Left lung (tissue), 10 donors: ENCODE results near the gene OTOA. TPM values are rescaled to one million over a fixed set of nuclear protein-coding genes. Genes with fewer than 3 reads are reported as not detected.
"Not testable (repeated sequence)": the region's sequence is repeated elsewhere in the genome, so short reads cannot be mapped to it uniquely, and the experiment has no call there.

Experiments
- ATAC-seq: fragments of 200-7000 bp; cut with Tn5 transposase; one replicate; pipeline ENCODE4 v1.9.1; 2020; ENCODE audit warnings: moderate library complexity
- DNase-seq, 4 donors: peaks; one replicate each; pipeline ENCODE4 v3.0.0-alpha.2; 2013 to 2020
- H3K27ac ChIP-seq, 2 donors: fragments of 200-600 bp; sonication (generic) in 1 of 2; one replicate each; pipeline versions ENCODE4 v1.5.0 to v1.8.0; 2020 to 2021
- H3K27me3 ChIP-seq, 2 donors: fragments of 200-600 bp; sonication (generic) in 1 of 2; one replicate each; pipeline versions ENCODE4 v1.5.0 to v1.8.0; 2020 to 2021
- H3K36me3 ChIP-seq, 2 donors: fragments of 200-600 bp; sonication (generic) in 1 of 2; one replicate each; pipeline versions ENCODE4 v1.5.0 to v1.8.0; 2020 to 2021
- H3K4me1 ChIP-seq, 2 donors: fragments of 200-600 bp; one replicate each; pipeline ENCODE4 v1.8.0; 2021
- H3K4me3 ChIP-seq, 2 donors: fragments of 200-600 bp; sonication (generic) in 1 of 2; one replicate each; pipeline versions ENCODE4 v1.5.0 to v1.8.0; 2020 to 2021; ENCODE audit warnings: mild to moderate bottlenecking in 1 of 2
- H3K9me3 ChIP-seq, 2 donors: fragments of 200-600 bp; sonication (generic) in 1 of 2; one replicate each; pipeline versions ENCODE4 v1.5.0 to v1.8.0; 2020 to 2021
- CTCF ChIP-seq, 2 donors: fragments of 200-600 bp; sonication (generic) in 1 of 2; IDR thresholded peaks; one replicate each; pipeline versions ENCODE4 v1.5.0 to v1.8.0; 2021; ENCODE audit warnings: antibody characterized with exemption in 2 of 2
- intact Hi-C, 2 donors: fragments of 100-400 bp; cut with DNase I; formaldehyde crosslinking; loops; one replicate each; pipeline versions ENCODE4 v1.11.2 to v1.14.2; 2022
- polyA plus RNA-seq, 6 donors: library from polyadenylated mRNA; unstranded; fragments of 120-200 nt; gene quantifications; one replicate each; pipeline ENCODE4 v1.2.1, GENCODE V29; 2013; ENCODE audit not compliant: insufficient read length in 6 of 6
- total RNA-seq, 2 donors: library from RNA; stranded (reverse); fragmentation: NEBNext Ultra II Directional; extraction: Animal tissue kit (Norgen Biotek cat#: 25700); gene quantifications; one replicate each; pipeline ENCODE4 v1.2.1, GENCODE V29; 2021
- donor health status: DM: no; HTN: yes; CAD: no.
- donor health status: DM: no; HTN: no; CAD: no.

Gene OTOA
- total and polyA plus RNA-seq, 8 donors: 0.06 to 1.1 (median 0.10) TPM; not detected in 1

GRCh38 chr16:21634216-21634615, 29.6 kb upstream of the OTOA start:
- H3K9me3 ChIP-seq: no peaks in the 10 kb centered on the region
- intact Hi-C loops: loop anchor here in 1 of 2 donors (5.0 kb wide), 1 partner anchor 42 kb away; no protein-coding TSS in a partner anchor
- no peaks in the 10 kb centered on the region for H3K27me3 ChIP-seq
- no peak for ATAC-seq
- no peak for DNase-seq
- H3K4me3 ChIP-seq: no peak overlapping the region
- H3K4me1 ChIP-seq: peaks cover 0 to 44% of the 10 kb centered on the region in 2 donors
- TF ChIP-seq CTCF (IDR thresholded peaks at IDR 0.05): no peak
- peaks cover 0 to 53% of the 10 kb centered on the region in 2 donors for H3K36me3 ChIP-seq
- no peak overlapping the region for H3K27ac ChIP-seq

GRCh38 chr16:21635694-21636093, 28.1 kb upstream of the OTOA start:
- intact Hi-C loops, DNase-seq, H3K27ac ChIP-seq, H3K4me3 ChIP-seq, H3K27me3 ChIP-seq, ATAC-seq, H3K9me3 ChIP-seq: not testable (repeated sequence)
- Histone ChIP-seq H3K36me3 (peaks cover 0 to 48% of the 10 kb centered on the region in 2 donors), H3K4me1 (peaks cover 0 to 47% of the 10 kb centered on the region in 2 donors)

- Histone ChIP-seq H3K36me3 (peaks cover 0 to 62% of the 10 kb centered on the region in 2 donors), H3K27me3 (no peaks in the 10 kb centered on the region), H3K27ac (peak overlapping the region in 1 of 2 donors; percentile 37), H3K9me3 (no peaks in the 10 kb centered on the region), H3K4me1 (peaks cover 0 to 42% of the 10 kb centered on the region in 2 donors), H3K4me3 (no peak overlapping the region)
- intact Hi-C loops: no loop called here
- no peak for ATAC-seq
- peak in 1 of 4 donors; percentile 78 for DNase-seq
- no peak for TF ChIP-seq CTCF (IDR thresholded peaks at IDR 0.05)
Measured at GRCh38 chr16:21637032-21637968, 26.5 kb upstream of the OTOA start.

- Histone ChIP-seq H3K27ac (peak overlapping the region in 1 of 2 donors; percentile 37), H3K27me3 (no peaks in the 10 kb centered on the region), H3K9me3 (no peaks in the 10 kb centered on the region), H3K36me3 (peaks cover 0 to 71% of the 10 kb centered on the region in 2 donors), H3K4me3 (no peak overlapping the region), H3K4me1 (peaks cover 0 to 51% of the 10 kb centered on the region in 2 donors)
- intact Hi-C loops: no loop called here
- DNase-seq (no peak), ATAC-seq (no peak)
- no peak for TF ChIP-seq CTCF (IDR thresholded peaks at IDR 0.05)
Measured at GRCh38 chr16:21638573-21638975, 25.2 kb upstream of the OTOA start.

- peaks cover 0 to 60% of the 10 kb centered on the region in 2 donors for H3K4me1 ChIP-seq
- H3K9me3 ChIP-seq: no peaks in the 10 kb centered on the region
- no peak overlapping the region for H3K4me3 ChIP-seq
- ATAC-seq (no peak), DNase-seq (no peak)
- no peak for TF ChIP-seq CTCF (IDR thresholded peaks at IDR 0.05)
- peak overlapping the region in 1 of 2 donors; percentile 18 for H3K27ac ChIP-seq
- peaks cover 0 to 72% of the 10 kb centered on the region in 2 donors for H3K36me3 ChIP-seq
- no peaks in the 10 kb centered on the region for H3K27me3 ChIP-seq
- intact Hi-C loops: no loop called here
Measured at GRCh38 chr16:21639493-21639892, 24.3 kb upstream of the OTOA start.
